ENCODE results near the gene WASF3.
"Not testable (repeated sequence)": the region's sequence is repeated elsewhere in the genome, so short reads cannot be mapped to it uniquely, and the experiment has no call there.

WASF3 gene

DNA sequence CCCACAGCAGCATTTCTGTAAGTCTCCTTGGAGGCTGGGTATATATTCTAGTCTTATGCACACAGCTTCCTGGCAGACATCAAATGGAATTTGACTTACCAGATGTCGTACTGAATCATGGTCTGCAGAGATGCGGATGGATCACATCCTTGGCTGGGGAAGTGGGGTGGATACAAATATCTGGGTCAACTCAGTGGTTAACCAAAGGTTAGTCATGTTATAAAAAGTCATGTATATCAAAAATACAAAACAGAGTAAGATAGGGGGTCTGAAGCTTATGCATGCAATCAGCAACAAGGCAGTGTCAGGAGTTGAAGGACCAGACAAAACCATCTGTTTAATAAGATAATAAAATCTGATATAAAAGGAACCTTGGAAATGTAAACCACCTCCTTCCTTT is 61.9 kb downstream of the WASF3 start:
- H3K36me3 Mint-ChIP-seq (ENCODE audit: low read depth) = no peaks in the 10 kb centered on the region
- peaks cover 44% of the 10 kb centered on the region for H3K27me3 Mint-ChIP-seq
- peaks cover 14% of the 10 kb centered on the region for H3K9me3 Mint-ChIP-seq
- H3K4me3 Mint-ChIP-seq = no peak overlapping the region
- H3K4me1 Mint-ChIP-seq (ENCODE audit: low read depth) = peaks cover 3% of the 10 kb centered on the region
- no peak overlapping the region for H3K27ac Mint-ChIP-seq

DNA sequence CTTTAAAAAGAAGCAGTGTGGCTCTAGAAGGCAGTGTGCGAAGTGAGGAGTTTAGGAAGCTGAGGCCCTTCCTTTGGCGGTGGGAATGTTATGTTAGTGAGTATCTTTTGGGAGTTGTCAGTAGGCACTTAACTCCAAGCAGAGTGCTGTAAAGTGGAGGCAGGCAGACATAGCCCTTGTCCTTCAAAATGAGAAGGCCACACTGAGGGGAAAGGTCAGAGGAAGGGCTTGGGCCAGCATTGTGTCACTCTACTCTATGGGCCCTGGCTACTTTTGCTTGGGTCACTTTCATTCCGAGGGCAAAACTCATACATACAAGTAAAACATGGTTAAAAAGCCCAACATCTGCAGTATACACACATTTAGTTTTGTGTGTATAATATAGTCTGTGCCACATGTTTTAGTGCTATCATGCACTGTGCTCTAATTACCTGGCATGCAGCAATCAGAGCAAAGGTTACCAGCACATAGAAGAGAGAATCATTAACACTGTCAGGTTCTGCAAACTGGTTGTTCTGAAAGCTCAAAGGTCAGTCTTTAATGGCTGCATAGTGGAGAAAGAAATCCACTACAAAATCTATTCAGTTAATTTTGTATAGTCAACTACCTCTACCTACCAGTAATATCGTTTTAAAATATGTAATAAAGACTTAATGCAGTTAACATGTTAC is 64.4 kb downstream of the WASF3 start:
- Mint-ChIP-seq H3K4me1 (ENCODE audit: low read depth) (peaks cover 3% of the 10 kb centered on the region), H3K36me3 (ENCODE audit: low read depth) (no peaks in the 10 kb centered on the region), H3K27me3 (peaks cover 41% of the 10 kb centered on the region), H3K27ac (no peak overlapping the region), H3K9me3 (peaks cover 17% of the 10 kb centered on the region), H3K4me3 (no peak overlapping the region)

DNA sequence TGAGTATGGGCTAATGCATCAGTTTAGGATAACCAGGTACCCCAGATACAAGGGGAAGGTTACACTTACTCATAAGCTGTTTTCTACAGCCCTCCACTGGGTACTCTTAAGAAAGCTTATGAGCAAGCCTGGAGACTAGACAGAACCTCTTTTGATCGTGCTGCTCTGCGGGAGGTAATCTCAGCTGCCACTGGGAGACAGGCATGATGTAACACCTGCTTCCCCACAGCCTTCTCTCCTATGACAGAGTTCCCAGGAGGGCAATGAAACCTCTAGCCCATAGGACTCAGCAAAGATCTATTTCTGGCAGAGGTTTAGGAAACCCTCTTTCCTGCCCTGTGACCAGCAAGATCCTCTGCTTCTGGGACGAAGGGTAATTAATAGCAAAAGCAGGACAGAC is 65.6 kb downstream of the WASF3 start:
- Mint-ChIP-seq H3K27ac (no peak overlapping the region), H3K36me3 (ENCODE audit: low read depth) (no peaks in the 10 kb centered on the region), H3K4me1 (ENCODE audit: low read depth) (peaks cover 3% of the 10 kb centered on the region), H3K27me3 (peaks cover 37% of the 10 kb centered on the region), H3K9me3 (peaks cover 17% of the 10 kb centered on the region), H3K4me3 (no peak overlapping the region)

DNA sequence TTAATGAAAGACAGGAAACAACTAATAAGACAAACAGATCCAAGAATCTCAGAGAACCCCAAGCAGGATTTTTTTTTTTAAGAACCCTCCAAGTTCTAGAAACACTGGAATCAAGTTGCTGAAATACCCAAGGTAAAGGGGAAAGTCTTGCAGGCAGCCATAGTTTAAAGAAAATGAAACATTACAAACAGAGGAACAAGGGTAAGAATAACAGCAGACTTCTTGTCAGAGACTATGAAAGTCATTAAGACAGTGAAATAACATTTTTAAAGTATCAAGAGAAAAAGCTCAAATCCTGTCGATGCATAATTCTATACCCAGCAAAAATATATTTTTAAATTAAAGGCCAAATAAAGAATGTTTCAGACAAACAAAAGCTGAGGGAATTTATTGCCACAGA is 67.1 kb downstream of the WASF3 start:
- Mint-ChIP-seq H3K4me3 (no peak overlapping the region), H3K4me1 (ENCODE audit: low read depth) (no peaks in the 10 kb centered on the region), H3K9me3 (peaks cover 14% of the 10 kb centered on the region), H3K27ac (no peak overlapping the region), H3K36me3 (ENCODE audit: low read depth) (no peaks in the 10 kb centered on the region), H3K27me3 (peaks cover 29% of the 10 kb centered on the region)

DNA sequence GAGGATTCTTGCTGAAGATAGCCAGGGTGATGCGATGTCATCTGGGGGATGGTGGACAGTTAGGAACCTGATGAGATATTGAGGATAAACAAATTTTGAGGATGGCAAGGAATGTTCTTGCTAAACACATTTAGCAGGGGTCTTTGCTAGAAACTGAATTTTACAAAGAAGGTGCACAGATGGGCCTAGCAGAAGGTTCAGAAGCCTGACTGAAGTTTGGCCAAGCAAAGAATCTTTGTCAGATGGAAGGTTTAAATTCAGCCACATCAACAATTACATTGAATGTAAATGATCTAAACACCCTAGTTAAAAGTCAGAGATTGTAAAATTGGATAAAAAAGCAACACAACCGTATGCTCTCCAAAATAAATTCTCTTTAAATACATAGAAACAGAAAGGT is 68.8 kb downstream of the WASF3 start:
- H3K36me3 Mint-ChIP-seq (ENCODE audit: low read depth) = no peaks in the 10 kb centered on the region
- no peaks in the 10 kb centered on the region for H3K4me1 Mint-ChIP-seq (ENCODE audit: low read depth)
- H3K27me3 Mint-ChIP-seq = peaks cover 17% of the 10 kb centered on the region
- H3K27ac Mint-ChIP-seq = no peak overlapping the region
- H3K4me3 Mint-ChIP-seq = no peak overlapping the region
- peaks cover 14% of the 10 kb centered on the region for H3K9me3 Mint-ChIP-seq

DNA sequence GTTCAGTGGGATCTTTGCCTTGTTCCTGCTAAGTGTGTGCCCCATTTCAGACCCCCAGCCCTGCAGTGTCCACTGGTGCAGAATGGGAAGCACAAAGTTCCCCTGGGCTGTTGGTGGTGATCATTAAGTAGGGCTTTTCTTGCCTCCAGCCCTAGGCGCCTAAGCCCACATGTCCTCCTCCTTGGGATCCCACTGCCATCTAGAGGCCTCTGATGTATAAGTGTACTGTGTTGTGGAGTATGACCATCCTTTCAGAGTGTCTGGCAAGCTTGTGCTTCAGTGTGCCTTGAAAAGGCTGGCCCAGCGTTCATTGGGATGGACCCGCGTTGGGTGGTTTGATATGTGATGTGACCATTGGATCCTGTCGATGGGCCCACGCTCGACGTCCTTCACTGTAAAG is 71.2 kb downstream of the WASF3 start:
- H3K27ac Mint-ChIP-seq = no peak overlapping the region
- no peaks in the 10 kb centered on the region for H3K4me1 Mint-ChIP-seq (ENCODE audit: low read depth)
- H3K4me3 Mint-ChIP-seq = no peak overlapping the region

DNA sequence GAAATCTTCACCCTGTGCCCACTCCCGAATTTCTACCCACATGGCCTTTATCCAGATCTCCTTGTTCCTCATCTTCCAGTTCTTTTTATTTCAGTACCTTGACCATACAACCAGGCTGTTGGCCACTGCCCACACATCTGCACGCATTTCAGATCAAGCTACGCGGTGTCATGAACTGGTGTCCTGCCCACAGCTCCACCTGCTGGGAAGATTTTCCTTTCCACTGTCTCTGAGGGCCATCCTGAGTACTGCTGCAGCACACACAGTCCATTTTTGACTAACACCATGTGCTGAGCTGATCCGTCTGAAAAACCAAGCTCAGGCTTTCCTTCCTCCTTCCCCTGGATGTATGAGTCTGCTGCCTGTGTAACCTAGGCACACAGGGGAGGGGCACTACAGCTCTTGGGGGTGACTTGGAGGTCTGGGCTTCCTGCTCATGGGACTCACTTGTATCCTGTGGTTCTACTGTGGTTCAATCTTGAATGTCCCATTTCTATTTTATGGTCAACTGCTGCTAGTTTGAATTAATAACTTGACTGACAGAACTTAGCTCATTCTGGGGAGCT is 71.9 kb downstream of the WASF3 start:
- H3K36me3 Mint-ChIP-seq (ENCODE audit: low read depth) = no peaks in the 10 kb centered on the region
- peaks cover 4% of the 10 kb centered on the region for H3K27me3 Mint-ChIP-seq
- no peaks in the 10 kb centered on the region for H3K4me1 Mint-ChIP-seq (ENCODE audit: low read depth)
- H3K27ac Mint-ChIP-seq = no peak overlapping the region
- peaks cover 3% of the 10 kb centered on the region for H3K9me3 Mint-ChIP-seq
- H3K4me3 Mint-ChIP-seq = no peak overlapping the region

More for the DNA sequence above, 71.2 kb downstream of the WASF3 start:
- peaks cover 10% of the 10 kb centered on the region for H3K9me3 Mint-ChIP-seq
- peaks cover 7% of the 10 kb centered on the region for H3K27me3 Mint-ChIP-seq
- no peaks in the 10 kb centered on the region for H3K36me3 Mint-ChIP-seq (ENCODE audit: low read depth)

DNA sequence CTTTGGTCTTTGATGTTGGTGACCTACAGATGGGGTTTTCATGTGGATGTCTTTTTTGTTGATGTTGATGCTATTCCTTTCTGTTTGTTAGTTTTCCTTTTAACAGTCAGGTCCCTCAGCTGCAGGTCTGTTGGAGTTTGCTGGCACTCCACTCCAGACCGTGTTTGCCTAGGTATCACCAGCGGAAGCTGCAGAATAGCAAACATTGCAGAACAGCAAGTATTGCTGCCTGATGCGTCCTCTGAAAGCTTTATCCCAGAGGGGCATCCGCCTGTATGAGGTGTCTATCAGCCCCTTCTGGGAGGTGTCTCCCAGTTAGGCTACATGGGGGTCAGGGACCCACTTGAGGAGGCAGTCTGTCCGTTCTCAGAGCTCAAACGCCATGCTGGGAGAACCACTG is 78.2 kb downstream of the WASF3 start:
- not testable (repeated sequence) for H3K27me3 Mint-ChIP-seq; H3K27ac Mint-ChIP-seq; H3K4me1 Mint-ChIP-seq (ENCODE audit: low read depth); H3K4me3 Mint-ChIP-seq; H3K36me3 Mint-ChIP-seq (ENCODE audit: low read depth); H3K9me3 Mint-ChIP-seq

DNA sequence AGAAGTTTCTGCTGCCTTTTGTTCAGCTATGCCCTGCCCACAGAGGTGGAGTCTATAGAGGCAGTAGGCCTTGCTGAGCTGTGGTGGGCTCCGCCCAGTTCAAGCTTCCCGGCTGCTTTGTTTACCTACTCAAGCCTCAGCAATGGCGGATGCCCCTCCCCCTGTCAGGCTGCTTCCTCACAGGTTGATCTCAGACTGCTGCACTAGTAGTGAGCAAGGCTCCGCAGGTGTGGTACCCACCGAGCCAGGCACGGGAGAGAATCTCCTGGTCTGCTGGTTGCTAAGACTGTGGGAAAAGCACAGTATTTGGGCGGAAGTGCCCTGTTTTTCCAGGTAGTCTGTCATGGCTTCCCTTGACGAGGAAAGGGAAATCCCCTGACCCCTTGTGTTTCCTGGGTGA is 78.6 kb downstream of the WASF3 start:
- not testable (repeated sequence) for H3K36me3 Mint-ChIP-seq (ENCODE audit: low read depth); H3K9me3 Mint-ChIP-seq; H3K27me3 Mint-ChIP-seq; H3K4me1 Mint-ChIP-seq (ENCODE audit: low read depth); H3K4me3 Mint-ChIP-seq; H3K27ac Mint-ChIP-seq

DNA sequence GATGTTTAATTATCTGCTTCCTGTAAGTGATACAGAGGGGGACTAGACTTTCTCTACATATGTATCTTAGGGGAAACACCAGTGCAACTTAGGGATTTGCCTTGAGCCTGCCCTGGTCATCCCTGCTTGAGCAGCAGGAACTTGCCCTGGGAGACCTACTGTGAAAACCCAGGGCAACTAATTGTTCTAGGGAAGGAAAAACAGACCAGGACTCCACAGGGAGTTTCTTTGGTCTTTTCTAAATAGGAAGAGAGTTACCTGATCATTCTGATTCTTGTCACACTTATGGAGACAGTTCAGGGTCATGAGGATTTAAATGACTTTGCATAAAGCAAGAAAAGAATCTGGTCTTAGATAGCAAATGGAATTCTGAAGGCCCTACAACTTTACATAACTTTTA is 89.1 kb downstream of the WASF3 start:
- no peaks in the 10 kb centered on the region for H3K4me1 Mint-ChIP-seq (ENCODE audit: low read depth)
- no peak overlapping the region for H3K4me3 Mint-ChIP-seq
- peaks cover 19% of the 10 kb centered on the region for H3K27me3 Mint-ChIP-seq
- no peak overlapping the region for H3K27ac Mint-ChIP-seq
- H3K9me3 Mint-ChIP-seq = peaks cover 11% of the 10 kb centered on the region
- H3K36me3 Mint-ChIP-seq (ENCODE audit: low read depth) = no peaks in the 10 kb centered on the region

DNA sequence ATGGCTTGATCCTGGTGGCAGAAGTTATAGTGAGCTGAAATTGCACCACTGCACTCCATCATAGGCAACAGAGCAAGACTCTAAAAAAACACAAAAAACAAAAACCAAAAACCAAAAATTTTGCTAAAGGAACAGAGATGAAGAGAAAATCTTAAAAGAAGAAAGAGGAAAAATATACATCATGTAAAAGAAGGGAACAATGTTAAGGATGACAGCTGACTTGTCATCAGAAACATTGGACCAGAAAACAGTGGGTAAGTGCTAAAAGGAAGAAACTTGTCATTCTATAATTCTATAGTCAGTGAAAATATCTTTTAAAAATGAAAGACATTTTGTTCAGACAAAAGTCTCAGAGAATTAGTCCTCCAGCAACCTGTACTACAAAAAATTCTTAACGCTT is 93.8 kb downstream of the WASF3 start:
- peaks cover 17% of the 10 kb centered on the region for H3K27me3 Mint-ChIP-seq
- H3K36me3 Mint-ChIP-seq (ENCODE audit: low read depth) = no peaks in the 10 kb centered on the region
- H3K9me3 Mint-ChIP-seq = peaks cover 11% of the 10 kb centered on the region
- no peak overlapping the region for H3K27ac Mint-ChIP-seq
- no peak overlapping the region for H3K4me3 Mint-ChIP-seq
- H3K4me1 Mint-ChIP-seq (ENCODE audit: low read depth) = no peaks in the 10 kb centered on the region

DNA sequence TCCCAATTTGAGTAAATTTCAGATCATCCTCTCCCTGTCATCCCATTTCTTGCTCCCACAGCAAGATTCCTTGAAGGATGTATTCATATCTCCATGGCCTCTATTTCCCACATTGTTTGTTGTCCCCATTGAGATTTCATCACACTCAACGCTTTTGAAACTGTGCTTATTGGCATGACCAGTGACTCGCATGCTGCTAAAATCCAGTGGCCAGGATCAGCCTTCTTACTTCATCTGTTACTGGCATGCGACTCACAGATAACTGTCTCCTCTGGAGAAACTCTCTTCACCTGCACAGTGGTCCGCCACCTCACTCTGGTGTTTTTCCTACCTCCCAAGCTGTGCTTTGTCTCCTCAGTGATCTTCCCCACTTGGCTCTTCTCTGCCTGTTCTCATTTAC is 95.8 kb downstream of the WASF3 start:
- Mint-ChIP-seq H3K4me1 (ENCODE audit: low read depth) (no peaks in the 10 kb centered on the region), H3K4me3 (no peak overlapping the region), H3K36me3 (ENCODE audit: low read depth) (no peaks in the 10 kb centered on the region), H3K27me3 (peaks cover 12% of the 10 kb centered on the region), H3K9me3 (peaks cover 11% of the 10 kb centered on the region), H3K27ac (no peak overlapping the region)

DNA sequence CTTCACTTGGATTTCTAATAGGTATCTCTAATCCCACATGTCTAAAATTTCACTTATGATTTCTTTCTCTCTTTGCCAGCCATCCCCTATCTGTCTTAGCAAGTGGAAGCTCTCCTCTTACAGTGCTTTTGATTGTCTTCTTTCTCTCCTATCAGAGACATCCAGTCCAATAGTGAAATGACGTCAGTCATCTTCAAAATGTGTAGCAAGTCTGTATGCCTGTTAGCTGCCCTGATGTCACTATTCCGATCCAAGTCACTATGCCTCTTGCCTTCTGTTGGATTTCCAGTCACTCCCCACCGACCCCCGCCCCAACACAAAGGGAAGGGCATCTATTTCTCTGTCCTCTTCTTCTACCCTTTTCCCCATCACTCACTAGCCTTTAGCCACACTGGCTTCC is 96.4 kb downstream of the WASF3 start:
- Mint-ChIP-seq H3K27ac (no peak overlapping the region), H3K4me1 (ENCODE audit: low read depth) (no peaks in the 10 kb centered on the region), H3K9me3 (peaks cover 11% of the 10 kb centered on the region), H3K4me3 (no peak overlapping the region), H3K27me3 (peaks cover 11% of the 10 kb centered on the region), H3K36me3 (ENCODE audit: low read depth) (no peaks in the 10 kb centered on the region)

DNA sequence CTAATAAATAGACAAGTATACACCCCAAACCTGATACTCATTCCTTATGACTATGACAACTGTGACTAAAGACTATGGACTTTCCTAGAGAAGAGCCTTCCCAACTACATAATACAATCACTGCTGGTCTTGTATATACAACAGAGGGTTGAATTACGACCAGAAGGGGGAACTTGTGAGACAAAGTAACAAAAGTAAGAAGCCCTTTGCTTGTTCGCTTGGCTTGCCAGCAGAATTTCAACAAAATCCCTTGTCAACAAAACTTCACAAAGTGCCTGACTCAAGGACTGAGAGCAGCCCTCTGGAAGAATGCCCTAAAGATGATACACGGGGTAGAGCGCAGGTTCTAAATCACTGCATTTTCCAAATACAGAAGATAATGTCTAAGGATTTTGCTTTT is 99.4 kb downstream of the WASF3 start:
- no peaks in the 10 kb centered on the region for H3K4me1 Mint-ChIP-seq (ENCODE audit: low read depth)
- H3K27ac Mint-ChIP-seq = no peak overlapping the region

DNA sequence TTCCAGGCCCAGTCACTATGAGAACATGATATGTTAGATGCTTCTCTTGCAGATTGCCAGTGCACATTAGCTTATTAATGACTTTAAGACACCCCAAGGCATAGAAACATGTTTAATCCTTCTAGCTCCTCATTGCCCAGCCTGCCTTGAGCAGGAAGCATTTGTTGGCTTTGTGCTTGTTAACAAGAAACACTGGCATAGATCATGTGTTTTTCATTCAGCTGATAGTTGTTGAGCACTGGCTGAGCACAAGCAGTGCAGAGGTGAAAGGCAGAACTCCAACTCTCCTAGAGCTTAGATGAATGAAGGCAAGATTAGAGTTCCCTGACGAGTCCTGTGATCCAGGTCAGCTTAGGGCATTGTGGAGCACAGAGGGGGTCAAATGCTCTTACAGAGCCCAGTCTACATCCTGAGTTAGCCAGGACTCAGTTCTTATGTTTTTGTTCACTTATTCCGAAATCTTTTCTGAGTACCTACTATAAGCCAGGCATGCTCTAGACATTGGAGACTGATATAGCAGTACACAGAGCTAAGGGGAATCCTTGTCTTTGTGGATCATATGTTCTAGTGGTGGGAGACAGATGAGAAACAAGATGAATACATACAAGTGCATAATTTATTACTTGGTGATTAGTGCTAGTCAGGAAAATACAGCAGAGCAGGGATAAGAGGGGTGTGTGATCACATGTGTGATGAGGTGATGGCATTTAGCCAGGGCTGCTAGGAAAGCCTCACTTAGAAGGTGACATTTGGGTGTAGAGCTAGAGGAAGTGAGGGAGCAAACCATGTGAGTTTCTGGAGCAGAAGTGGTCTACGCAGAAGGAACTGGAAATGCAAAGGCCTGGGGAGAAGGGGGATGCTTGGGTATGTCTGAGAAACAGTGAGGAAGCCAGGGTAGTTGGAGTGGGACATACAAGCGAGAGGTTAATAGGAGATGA is 101.2 kb downstream of the WASF3 start:
- H3K4me3 Mint-ChIP-seq = no peak overlapping the region
- H3K27ac Mint-ChIP-seq = no peak overlapping the region
- no peaks in the 10 kb centered on the region for H3K4me1 Mint-ChIP-seq (ENCODE audit: low read depth)

More for the DNA sequence above, 99.4 kb downstream of the WASF3 start:
- Mint-ChIP-seq H3K4me3 (no peak overlapping the region), H3K27me3 (peaks cover 18% of the 10 kb centered on the region), H3K9me3 (no peaks in the 10 kb centered on the region), H3K36me3 (ENCODE audit: low read depth) (no peaks in the 10 kb centered on the region)

More for the DNA sequence above, 101.2 kb downstream of the WASF3 start:
- Mint-ChIP-seq H3K36me3 (ENCODE audit: low read depth) (no peaks in the 10 kb centered on the region), H3K9me3 (no peaks in the 10 kb centered on the region), H3K27me3 (peaks cover 22% of the 10 kb centered on the region)

All from stimulated activated naive CD8-positive, alpha-beta T cell treated with anti-CD3 and anti-CD28 coated beads, Interleukin-15, Interleukin-2, amounts not matched to agents 100 ng/mL and 50 ng/mL, for 24 hours (primary cell).